ENCODE measurements around the gene SLC43A3. TPM values are rescaled to one million over a fixed set of nuclear protein-coding genes. Genes with fewer than 3 reads are reported as not detected.

Gene SLC43A3
- total RNA-seq, 1 experiment from 2014 or later = 21.4 TPM

DNA sequence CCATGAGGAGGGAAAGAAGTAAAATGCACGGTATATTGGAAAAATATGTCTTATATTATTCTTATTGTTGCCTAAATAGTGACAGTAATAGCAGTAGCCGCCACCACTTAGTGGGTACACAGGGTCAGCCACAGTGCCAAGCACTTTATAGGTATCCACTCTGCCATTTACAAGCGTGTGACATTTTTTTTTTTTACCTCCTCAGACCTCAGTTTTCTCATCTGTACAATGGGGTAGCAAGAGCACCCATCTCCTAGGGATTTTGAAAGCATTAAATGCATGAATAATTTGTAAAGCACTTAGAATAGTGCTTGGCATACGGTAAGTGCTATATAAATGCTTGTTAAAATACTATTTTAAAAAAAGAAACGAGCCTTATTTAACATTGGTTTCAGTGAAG, 42.3 kb upstream of the SLC43A3 start:
- no CpG with 5 or more reads among the region's 5 CpGs for WGBS (ENCODE audit: extremely low coverage, insufficient read length, low lambda C conversion rate)
- Histone ChIP-seq H3K23ac (ENCODE audit: insufficient read length, low read depth, low read length) (no peak overlapping the region), H3K27me3 (ENCODE audit: insufficient read depth, low read length) (no peaks in the 10 kb centered on the region), H3K27ac (ENCODE audit: insufficient read length, low read depth, low read length) (no peak overlapping the region), H3K14ac (ENCODE audit: insufficient read depth, low read length) (no peak overlapping the region), H3K4me1 (ENCODE audit: insufficient read depth, low read length) (peaks cover 7% of the 10 kb centered on the region; the same call in 1 of the 2 replicates), H3K4me2 (ENCODE audit: insufficient read depth, insufficient read length, low read length) (no peak overlapping the region), H4K8ac (replicated peaks; ENCODE audit: insufficient read length, low read depth, low read length) (no peak overlapping the region), H2BK5ac (ENCODE audit: insufficient read length, low read length) (no peak overlapping the region), H3K79me2 (ENCODE audit: insufficient read depth, low read length) (no peaks in the 10 kb centered on the region), H3K79me1 (ENCODE audit: insufficient read depth, low read depth, low read length, poor library complexity, severe bottlenecking) (no peaks in the 10 kb centered on the region), H2AFZ (ENCODE audit: low read length) (no peak overlapping the region), H3K9ac (ENCODE audit: extremely low read depth, insufficient read length, low read length) (no peak overlapping the region), H3K18ac (ENCODE audit: insufficient read length, low read depth, low read length) (no peak overlapping the region), H2BK20ac (ENCODE audit: low read depth, low read length, poor library complexity, severe bottlenecking) (no peak overlapping the region), H2AK5ac (ENCODE audit: insufficient read length, low read length) (no peak overlapping the region), H4K91ac (ENCODE audit: insufficient read length, low read depth, low read length) (no peak overlapping the region), H3T11ph (ENCODE audit: low read length) (no peak overlapping the region), H3K56ac (ENCODE audit: insufficient read length, low read depth, low read length) (no peak overlapping the region), H2BK15ac (ENCODE audit: low read depth, low read length) (no peak overlapping the region), H3K23me2 (ENCODE audit: insufficient read length, low read depth, low read length, poor library complexity, severe bottlenecking) (no peaks in the 10 kb centered on the region), H4K5ac (ENCODE audit: insufficient read length, low read depth, low read length) (no peak overlapping the region), H2BK120ac (ENCODE audit: low read depth, low read length, poor library complexity, severe bottlenecking) (no peak overlapping the region), H2BK12ac (ENCODE audit: insufficient read length, low read depth, low read length) (no peak overlapping the region), H3K9me3 (ENCODE audit: control insufficient read depth, low read depth, low read length) (no peaks in the 10 kb centered on the region), H3K4ac (ENCODE audit: low read depth, low read length) (no peak overlapping the region), H4K20me1 (ENCODE audit: control insufficient read depth, insufficient read depth, insufficient read length) (no peaks in the 10 kb centered on the region)
- H3K4me3 Mint-ChIP-seq = no peak overlapping the region
- no peak overlapping the region for H3K27ac Mint-ChIP-seq
- no peaks in the 10 kb centered on the region; a peak in 1 of 5 replicates for H3K9me3 Mint-ChIP-seq
- peaks cover 22% of the 10 kb centered on the region for H3K27me3 Mint-ChIP-seq (ENCODE audit: low read depth)
- TF ChIP-seq, protein P1, sequence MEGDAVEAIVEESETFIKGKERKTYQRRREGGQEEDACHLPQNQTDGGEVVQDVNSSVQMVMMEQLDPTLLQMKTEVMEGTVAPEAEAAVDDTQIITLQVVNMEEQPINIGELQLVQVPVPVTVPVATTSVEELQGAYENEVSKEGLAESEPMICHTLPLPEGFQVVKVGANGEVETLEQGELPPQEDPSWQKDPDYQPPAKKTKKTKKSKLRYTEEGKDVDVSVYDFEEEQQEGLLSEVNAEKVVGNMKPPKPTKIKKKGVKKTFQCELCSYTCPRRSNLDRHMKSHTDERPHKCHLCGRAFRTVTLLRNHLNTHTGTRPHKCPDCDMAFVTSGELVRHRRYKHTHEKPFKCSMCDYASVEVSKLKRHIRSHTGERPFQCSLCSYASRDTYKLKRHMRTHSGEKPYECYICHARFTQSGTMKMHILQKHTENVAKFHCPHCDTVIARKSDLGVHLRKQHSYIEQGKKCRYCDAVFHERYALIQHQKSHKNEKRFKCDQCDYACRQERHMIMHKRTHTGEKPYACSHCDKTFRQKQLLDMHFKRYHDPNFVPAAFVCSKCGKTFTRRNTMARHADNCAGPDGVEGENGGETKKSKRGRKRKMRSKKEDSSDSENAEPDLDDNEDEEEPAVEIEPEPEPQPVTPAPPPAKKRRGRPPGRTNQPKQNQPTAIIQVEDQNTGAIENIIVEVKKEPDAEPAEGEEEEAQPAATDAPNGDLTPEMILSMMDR (conservative IDR thresholded peaks at IDR 0.05) = no peak
- H3K4me1 Mint-ChIP-seq = peaks cover 30 to 39% of the 10 kb centered on the region in 2 experiments
- DNase-seq = no peak
- peaks cover 7 to 27% (median 9%) of the 10 kb centered on the region in 3 experiments; a peak in 5 of 7 replicates for H3K36me3 Mint-ChIP-seq (ENCODE audit: insufficient read depth in 1 of 3, low read depth in 3 of 3)

Data from H9 (cell line).